Calu3 (cell line): ENCODE data around the gene GNG4. TPM values are rescaled to one million over a fixed set of nuclear protein-coding genes. Genes with fewer than 3 reads are reported as not detected.

Source experiments
- BruUV-seq: library from RNA; stranded (reverse); fragments of 400-500 nt; replicated peaks from 2 replicates; lab custom pipeline; 2021; lab: Mats Ljungman, UMichigan
- CTCF ChIA-PET: fragments of 300-600 bp; sonication (Branson Sonifier 250); formaldehyde crosslinking; loops from one replicate; lab custom pipeline; 2022; ENCODE audit warnings: antibody characterized with exemption; lab: Charles Lee
- DNase-seq: peaks from one replicate; pipeline ENCODE4 v3.0.0; 2022
- H3K27ac Mint-ChIP-seq: one replicate; pipeline ENCODE4 v1.8.0; 2022; ENCODE audit warnings: mixed read lengths; ENCODE audit not compliant: unreplicated experiment
- H3K27me3 Mint-ChIP-seq: one replicate; pipeline ENCODE4 v1.8.0; 2022; ENCODE audit warnings: mixed read lengths; ENCODE audit not compliant: unreplicated experiment
- H3K36me3 Mint-ChIP-seq: one replicate; pipeline ENCODE4 v1.8.0; 2022; ENCODE audit warnings: mild to moderate bottlenecking, moderate library complexity, mixed read lengths; ENCODE audit not compliant: insufficient read depth, unreplicated experiment
- H3K4me1 Mint-ChIP-seq: one replicate; pipeline ENCODE4 v1.8.0; 2022; ENCODE audit warnings: mild to moderate bottlenecking, low read depth, mixed read lengths; ENCODE audit not compliant: unreplicated experiment
- H3K4me3 Mint-ChIP-seq: one replicate; pipeline ENCODE4 v1.8.0; 2022; ENCODE audit warnings: mild to moderate bottlenecking, low read depth, moderate library complexity, mixed read lengths; ENCODE audit not compliant: unreplicated experiment
- H3K9me3 Mint-ChIP-seq: one replicate; pipeline ENCODE4 v1.8.0; 2022; ENCODE audit warnings: low read depth, mixed read lengths; ENCODE audit not compliant: unreplicated experiment
- CTCF ChIP-seq: fragments of 200-600 bp; IDR thresholded peaks from one replicate; pipeline ENCODE4 v1.8.0; 2022; ENCODE audit warnings: antibody characterized with exemption; ENCODE audit not compliant: unreplicated experiment
- intact Hi-C: fragments of 100-400 bp; cut with micrococcal nuclease; formaldehyde crosslinking; loops from one replicate; pipeline ENCODE4 v1.10.0; 2022; ENCODE audit not compliant: unreplicated experiment
- total RNA-seq: library from RNA; stranded (reverse); gene quantifications from 2 replicates; pipeline ENCODE4 v1.2.3, GENCODE V29; 2022

Gene GNG4
- total RNA-seq, 1 experiment from 2014 or later = 18.4 TPM

- no TSS peak for BruUV-seq
- Mint-ChIP-seq H3K36me3 (peaks cover 10% of the 10 kb centered on the region), H3K9me3 (no peaks in the 10 kb centered on the region), H3K27me3 (no peaks in the 10 kb centered on the region), H3K4me3 (no peak overlapping the region), H3K27ac (no peak overlapping the region), H3K4me1 (peaks cover 15% of the 10 kb centered on the region)
- no peak for TF ChIP-seq CTCF
- intact Hi-C loops = no loop called here
- no peak for DNase-seq
- CTCF ChIA-PET = interaction anchor here (0.7 to 1.0 kb wide), 2 partner anchors 11 to 1473 kb away, joined by 3 read pairs; no protein-coding TSS in a partner anchor
Measured at GRCh38 chr1:235637756-235638534, 11.6 kb downstream of the GNG4 start.

GRCh38 chr1:235635938-235636662 is 13.5 kb downstream of the GNG4 start:
- Mint-ChIP-seq H3K4me3 (no peak overlapping the region), H3K27me3 (no peaks in the 10 kb centered on the region), H3K9me3 (no peaks in the 10 kb centered on the region), H3K36me3 (no peaks in the 10 kb centered on the region), H3K4me1 (peaks cover 4% of the 10 kb centered on the region), H3K27ac (no peak overlapping the region)
- CTCF ChIA-PET = interaction anchor here (0.6 to 0.7 kb wide), 2 partner anchors 80 to 1128 kb away, joined by 3 to 4 read pairs; no protein-coding TSS in a partner anchor
- intact Hi-C loops = no loop called here
- TF ChIP-seq CTCF = no peak
- BruUV-seq = no TSS peak
- peak; percentile 55 for DNase-seq

- TF ChIP-seq CTCF = no peak
- H3K27ac Mint-ChIP-seq = no peak overlapping the region
- intact Hi-C loops = no loop called here
- BruUV-seq = no TSS peak
- H3K4me1 Mint-ChIP-seq = peaks cover 16% of the 10 kb centered on the region
- CTCF ChIA-PET = no interaction called here
- H3K4me3 Mint-ChIP-seq = no peak overlapping the region
- no peaks in the 10 kb centered on the region for H3K27me3 Mint-ChIP-seq
- H3K9me3 Mint-ChIP-seq = no peaks in the 10 kb centered on the region
- DNase-seq = no peak
- H3K36me3 Mint-ChIP-seq = no peaks in the 10 kb centered on the region
Measured at GRCh38 chr1:235632506-235633401, 16.8 kb downstream of the GNG4 start.

- no peak for DNase-seq
- Mint-ChIP-seq H3K36me3 (no peaks in the 10 kb centered on the region), H3K4me3 (no peak overlapping the region), H3K9me3 (no peaks in the 10 kb centered on the region), H3K4me1 (peaks cover 16% of the 10 kb centered on the region), H3K27me3 (no peaks in the 10 kb centered on the region), H3K27ac (no peak overlapping the region)
- BruUV-seq = no TSS peak
- TF ChIP-seq CTCF = no peak
- CTCF ChIA-PET = interaction anchor here (0.7 kb wide), 1 partner anchor 584 kb away, joined by 3 read pairs; no protein-coding TSS in a partner anchor
- intact Hi-C loops = no loop called here
Measured at GRCh38 chr1:235631816-235632215, 17.8 kb downstream of the GNG4 start.
